Lower leg skin (tissue), 4 donors: ENCODE data around the gene MYH7. TPM values are rescaled to one million over a fixed set of nuclear protein-coding genes. Genes with fewer than 3 reads are reported as not detected.

Source experiments
- DNase-seq, 2 donors: peaks; one replicate each; pipeline ENCODE4 v3.0.0-alpha.2; 2019; ENCODE audit warnings: low spot score in 2 of 2
- H3K4me3 ChIP-seq: fragments of 200-600 bp; sonication (generic); 2 replicates; pipeline ENCODE4 v1.5.1; 2017; ENCODE audit warnings: mild to moderate bottlenecking, low read depth; ENCODE audit not compliant: poor library complexity, severe bottlenecking
- CTCF ChIP-seq, 3 donors: fragments of 450-650 bp; IDR thresholded peaks; one replicate each; pipeline ENCODE4 v1.5.1; 2016; ENCODE audit warnings: antibody characterized with exemption in 3 of 3, mild to moderate bottlenecking in 3 of 3, moderate library complexity in 2 of 3
- POLR2A ChIP-seq, 2 donors: fragments of 450-650 bp; IDR thresholded peaks; one replicate each; pipeline ENCODE4 v1.6.1; 2016 to 2017; ENCODE audit warnings: antibody characterized with exemption in 2 of 2, mild to moderate bottlenecking in 1 of 2, moderate library complexity in 1 of 2
- WGBS, 2 donors: methylation state at CpG; one replicate each; pipeline ENCODE4 v1.1.5; 2018; 5-methylcytosine and 5-hydroxymethylcytosine counted together
- intact Hi-C: fragments of 100-400 bp; cut with DNase I; formaldehyde crosslinking; loops from one replicate; pipeline ENCODE4 v1.15.0; 2023; ENCODE audit warnings: low total_unique reads
- total RNA-seq, 4 donors: library from RNA; depleted of rRNA; stranded (reverse); fragments of >200 nt; gene quantifications; one replicate each; pipeline ENCODE4 v1.1.0, GENCODE V29; 2016

Gene MYH7
- total RNA-seq, 4 donors from 2014 or later: 0.06 to 0.13 (median 0.08) TPM; not detected in 1

- peak in 1 of 2 donors; percentile 64 for DNase-seq
- no peak overlapping the region for H3K4me3 ChIP-seq
- intact Hi-C loops: no loop called here
- no peak for TF ChIP-seq CTCF (IDR thresholded peaks at IDR 0.05)
- TF ChIP-seq POLR2A (IDR thresholded peaks at IDR 0.05): no peak
- WGBS, 2 donors: 81 to 90% methylated on average over 6 of the region's 6 CpGs
Measured at GRCh38 chr14:23439107-23439835, 3.8 kb upstream of the MYH7 start.

GRCh38 chr14:23438101-23438971, 2.9 kb upstream of the MYH7 start:
- 61 to 66% methylated on average over 15 of the region's 15 CpGs for WGBS, 2 donors
- DNase-seq: peak in 1 of 2 donors; percentile 75
- no peak for TF ChIP-seq CTCF (IDR thresholded peaks at IDR 0.05)
- TF ChIP-seq POLR2A (IDR thresholded peaks at IDR 0.05): no peak
- H3K4me3 ChIP-seq: no peak overlapping the region
- intact Hi-C loops: no loop called here

GRCh38 chr14:23437133-23438100, 2.0 kb upstream of the MYH7 start:
- no peak overlapping the region for H3K4me3 ChIP-seq
- WGBS, 2 donors: 65 to 73% methylated on average over 8 of the region's 8 CpGs
- TF ChIP-seq POLR2A (IDR thresholded peaks at IDR 0.05) (no peak), CTCF (IDR thresholded peaks at IDR 0.05) (no peak)
- intact Hi-C loops: no loop called here
- peak in 1 of 2 donors; percentile 64 for DNase-seq

GRCh38 chr14:23436327-23437132, 1.1 kb upstream of the MYH7 start:
- TF ChIP-seq CTCF (IDR thresholded peaks at IDR 0.05): no peak
- TF ChIP-seq POLR2A (IDR thresholded peaks at IDR 0.05): no peak
- intact Hi-C loops: no loop called here
- H3K4me3 ChIP-seq: no peak overlapping the region
- peak in 1 of 2 donors; percentile 71 for DNase-seq
- 58 to 62% methylated on average over 15 of the region's 15 CpGs for WGBS, 2 donors
